ENCODE data around the gene FABP3.
A peak's percentile ranks its signal among the peaks of the same experiment; 100 is the strongest.

FABP3 gene

DNA sequence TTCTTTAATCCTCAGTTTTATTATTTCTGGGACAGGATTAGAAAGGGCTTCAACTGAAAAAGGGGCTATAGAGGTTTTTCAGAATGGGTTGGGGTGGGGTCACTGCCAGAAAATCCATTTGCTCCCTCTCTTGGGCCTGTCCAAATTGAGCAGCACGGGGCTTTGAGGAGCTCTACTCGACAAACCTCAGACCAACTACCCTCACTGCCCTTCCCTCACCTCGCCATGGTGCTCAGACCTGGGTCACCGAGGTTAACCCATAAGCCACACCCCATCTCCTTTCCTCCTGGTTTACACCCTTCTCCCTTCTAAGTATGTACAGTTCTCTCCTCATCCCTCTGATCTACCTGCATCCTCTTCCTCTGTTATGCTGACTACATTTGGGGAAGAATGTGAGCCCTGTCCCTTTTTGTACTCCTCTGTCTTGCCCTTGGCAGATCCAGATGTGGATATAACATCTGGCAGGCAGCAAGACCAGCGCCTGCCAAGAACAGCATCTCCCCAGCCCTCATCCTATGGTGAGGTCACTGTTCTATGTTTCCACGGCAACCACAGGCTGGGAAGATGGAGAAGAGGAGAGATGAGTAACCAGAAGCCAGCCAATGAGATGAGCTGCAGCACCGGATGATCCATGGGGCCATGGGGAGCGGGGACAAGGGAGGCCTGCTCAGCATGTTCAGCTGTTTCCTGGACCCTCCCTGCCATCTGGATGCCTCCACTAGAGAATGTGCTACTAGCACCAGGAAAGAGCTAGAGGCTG lies 3.7 kb upstream of the FABP3 start:
- Histone ChIP-seq H3K27me3 (ENCODE audit: low read depth, low read length) (no peaks in the 10 kb centered on the region), H3K4me2 (ENCODE audit: low read length) (no peak overlapping the region), H2AFZ (ENCODE audit: low read depth, low read length) (no peak overlapping the region), H4K20me1 (ENCODE audit: insufficient read depth, low read length) (no peaks in the 10 kb centered on the region), H3K27ac (ENCODE audit: low read length) (no peak overlapping the region), H3K4me3 (ENCODE audit: low read length) (no peak overlapping the region), H3K36me3 (replicated peaks; ENCODE audit: low read depth, low read length) (no peaks in the 10 kb centered on the region), H3K9ac (ENCODE audit: low read length) (no peak overlapping the region), H3K79me2 (ENCODE audit: low read length) (no peaks in the 10 kb centered on the region), H3K4me1 (ENCODE audit: low read length) (no peaks in the 10 kb centered on the region), H3K9me3 (ENCODE audit: insufficient read depth, low read length) (no peaks in the 10 kb centered on the region)
- TF ChIP-seq EZH2phosphoT487 (IDR thresholded peaks at IDR 0.05; ENCODE audit: low read depth) = no peak
- TF ChIP-seq, protein P1, sequence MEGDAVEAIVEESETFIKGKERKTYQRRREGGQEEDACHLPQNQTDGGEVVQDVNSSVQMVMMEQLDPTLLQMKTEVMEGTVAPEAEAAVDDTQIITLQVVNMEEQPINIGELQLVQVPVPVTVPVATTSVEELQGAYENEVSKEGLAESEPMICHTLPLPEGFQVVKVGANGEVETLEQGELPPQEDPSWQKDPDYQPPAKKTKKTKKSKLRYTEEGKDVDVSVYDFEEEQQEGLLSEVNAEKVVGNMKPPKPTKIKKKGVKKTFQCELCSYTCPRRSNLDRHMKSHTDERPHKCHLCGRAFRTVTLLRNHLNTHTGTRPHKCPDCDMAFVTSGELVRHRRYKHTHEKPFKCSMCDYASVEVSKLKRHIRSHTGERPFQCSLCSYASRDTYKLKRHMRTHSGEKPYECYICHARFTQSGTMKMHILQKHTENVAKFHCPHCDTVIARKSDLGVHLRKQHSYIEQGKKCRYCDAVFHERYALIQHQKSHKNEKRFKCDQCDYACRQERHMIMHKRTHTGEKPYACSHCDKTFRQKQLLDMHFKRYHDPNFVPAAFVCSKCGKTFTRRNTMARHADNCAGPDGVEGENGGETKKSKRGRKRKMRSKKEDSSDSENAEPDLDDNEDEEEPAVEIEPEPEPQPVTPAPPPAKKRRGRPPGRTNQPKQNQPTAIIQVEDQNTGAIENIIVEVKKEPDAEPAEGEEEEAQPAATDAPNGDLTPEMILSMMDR (IDR thresholded peaks at IDR 0.05; ENCODE audit: low read depth, low read length) = no peak

DNA sequence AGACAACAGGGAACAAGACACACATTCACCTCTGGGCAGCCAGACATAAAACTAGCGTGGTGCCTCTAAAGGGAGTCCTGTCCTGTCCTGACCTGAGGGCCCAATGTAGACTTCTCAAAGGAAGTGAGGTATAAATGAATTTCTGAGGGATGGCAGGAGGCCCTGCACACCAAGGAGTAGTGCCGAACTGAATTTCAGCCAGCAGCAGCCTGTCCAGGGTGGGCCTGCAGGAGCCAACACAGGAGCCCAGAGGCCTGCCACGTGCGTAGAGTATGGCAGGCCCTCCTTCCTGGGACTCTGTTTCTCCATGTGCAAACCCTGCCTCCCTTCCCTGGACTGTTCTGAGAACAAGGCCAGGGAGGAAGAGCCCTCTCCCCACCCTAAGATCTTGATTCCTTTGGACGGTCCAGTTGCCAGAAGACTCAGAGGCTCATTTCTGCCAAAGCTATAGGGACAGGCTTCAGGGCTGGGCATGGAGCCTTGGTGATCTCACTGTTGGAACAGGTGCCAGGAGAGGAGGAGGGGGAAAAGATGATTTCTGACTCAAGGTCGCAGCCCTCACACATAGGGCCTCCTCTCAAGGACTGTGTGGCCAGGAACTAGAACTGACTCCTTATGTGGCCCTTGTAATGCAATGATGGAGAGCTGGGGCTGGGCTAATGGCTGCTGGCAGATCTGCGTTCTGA lies 1.8 kb upstream of the FABP3 start:
- no peaks in the 10 kb centered on the region for H3K4me1 ChIP-seq (ENCODE audit: low read length)
- TF ChIP-seq, protein P1 (IDR thresholded peaks at IDR 0.05; ENCODE audit: low read depth, low read length) = no peak
- TF ChIP-seq EZH2phosphoT487 (IDR thresholded peaks at IDR 0.05; ENCODE audit: low read depth) = no peak
- no peak overlapping the region for H3K9ac ChIP-seq (ENCODE audit: low read length)
- no peaks in the 10 kb centered on the region for H3K36me3 ChIP-seq (replicated peaks; ENCODE audit: low read depth, low read length)
- no peak overlapping the region for H2AFZ ChIP-seq (ENCODE audit: low read depth, low read length)
- no peaks in the 10 kb centered on the region for H4K20me1 ChIP-seq (ENCODE audit: insufficient read depth, low read length)
- H3K4me2 ChIP-seq (ENCODE audit: low read length) = no peak overlapping the region
- H3K4me3 ChIP-seq (ENCODE audit: low read length) = no peak overlapping the region
- no peak overlapping the region for H3K27ac ChIP-seq (ENCODE audit: low read length)
- H3K9me3 ChIP-seq (ENCODE audit: insufficient read depth, low read length) = no peaks in the 10 kb centered on the region
- H3K79me2 ChIP-seq (ENCODE audit: low read length) = no peaks in the 10 kb centered on the region
- H3K27me3 ChIP-seq (ENCODE audit: low read depth, low read length) = no peaks in the 10 kb centered on the region

DNA sequence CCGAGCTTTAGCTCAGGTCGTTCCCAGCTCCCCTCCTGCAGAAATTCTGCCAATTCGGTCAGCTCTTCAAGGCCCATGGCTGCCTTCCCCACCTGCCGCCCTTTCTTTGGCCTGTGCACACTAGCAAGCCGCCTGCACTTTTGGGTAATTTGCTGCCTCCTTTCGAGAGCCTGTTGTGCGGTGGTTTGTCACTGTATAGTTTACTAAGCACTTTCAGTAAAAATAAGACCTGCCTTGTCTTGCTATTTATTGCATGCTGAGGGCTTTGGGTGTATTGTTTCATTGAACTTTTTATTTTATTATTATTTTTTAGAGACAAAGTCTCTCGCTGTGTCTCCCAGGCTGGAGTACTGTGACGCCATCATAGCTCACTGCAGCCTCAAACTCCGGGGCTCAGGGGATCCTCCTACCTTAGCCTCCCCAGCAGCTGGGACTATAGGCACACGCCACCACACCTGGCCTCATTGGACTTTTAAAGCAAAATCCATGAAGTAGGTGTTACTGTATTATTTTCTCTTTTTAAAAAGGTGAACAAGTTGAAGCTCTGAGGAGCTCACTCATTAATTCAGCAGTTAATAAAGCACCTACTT lies 1.1 kb upstream of the FABP3 start:
- Histone ChIP-seq H2AFZ (ENCODE audit: low read depth, low read length) (peak overlapping the region; percentile 52; the same call in 1 of the 2 replicates), H3K4me3 (ENCODE audit: low read length) (peak overlapping the region; percentile 84), H3K4me2 (ENCODE audit: low read length) (peak overlapping the region; percentile 84)

DNA sequence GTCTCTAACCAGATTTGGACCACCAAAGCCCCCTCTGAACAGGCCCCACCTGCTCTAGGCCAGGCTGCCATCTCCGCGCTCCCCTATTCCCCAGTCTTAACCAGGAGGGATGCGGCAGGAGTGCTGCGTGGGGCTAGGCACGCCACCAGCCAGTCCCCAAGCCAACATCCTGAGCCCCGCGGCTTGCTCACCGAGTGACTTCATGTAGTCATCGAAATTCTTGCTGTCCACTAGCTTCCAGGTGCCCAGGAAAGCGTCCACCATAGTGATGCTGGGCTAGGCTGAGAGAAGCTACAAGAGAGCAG lies 173 bp downstream of the FABP3 start:
- Histone ChIP-seq H3K4me3 (ENCODE audit: low read length) (peak overlapping the region; percentile 84), H3K27ac (ENCODE audit: low read length) (no peak overlapping the region), H3K4me1 (ENCODE audit: low read length) (no peaks in the 10 kb centered on the region), H2AFZ (ENCODE audit: low read depth, low read length) (no peak overlapping the region), H3K36me3 (replicated peaks; ENCODE audit: low read depth, low read length) (no peaks in the 10 kb centered on the region), H3K79me2 (ENCODE audit: low read length) (no peaks in the 10 kb centered on the region), H3K9me3 (ENCODE audit: insufficient read depth, low read length) (no peaks in the 10 kb centered on the region), H3K4me2 (ENCODE audit: low read length) (peak overlapping the region; percentile 84), H4K20me1 (ENCODE audit: insufficient read depth, low read length) (no peaks in the 10 kb centered on the region), H3K27me3 (ENCODE audit: low read depth, low read length) (no peaks in the 10 kb centered on the region), H3K9ac (ENCODE audit: low read length) (peak overlapping the region; percentile 62)
- TF ChIP-seq EZH2phosphoT487 (IDR thresholded peaks at IDR 0.05; ENCODE audit: low read depth) = no peak
- TF ChIP-seq, protein P1 (IDR thresholded peaks at IDR 0.05; ENCODE audit: low read depth, low read length) = no peak

More for the DNA sequence above, 1.1 kb upstream of the FABP3 start:
- Histone ChIP-seq H3K79me2 (ENCODE audit: low read length) (no peaks in the 10 kb centered on the region), H3K9me3 (ENCODE audit: insufficient read depth, low read length) (no peaks in the 10 kb centered on the region), H3K27me3 (ENCODE audit: low read depth, low read length) (no peaks in the 10 kb centered on the region), H3K36me3 (replicated peaks; ENCODE audit: low read depth, low read length) (no peaks in the 10 kb centered on the region), H3K4me1 (ENCODE audit: low read length) (no peaks in the 10 kb centered on the region), H3K27ac (ENCODE audit: low read length) (no peak overlapping the region), H4K20me1 (ENCODE audit: insufficient read depth, low read length) (no peaks in the 10 kb centered on the region), H3K9ac (ENCODE audit: low read length) (no peak overlapping the region)
- TF ChIP-seq, protein P1 (IDR thresholded peaks at IDR 0.05; ENCODE audit: low read depth, low read length) = no peak
- TF ChIP-seq EZH2phosphoT487 (IDR thresholded peaks at IDR 0.05; ENCODE audit: low read depth) = no peak
